Fibroblast of mammary gland (primary cell): Measurements from ENCODE around the gene NR2F6.

Source experiments
- DNase-seq: peaks from one replicate; pipeline ENCODE4 v3.0.0-alpha.2; 2010; ENCODE audit warnings: low read depth
- H3K4me3 ChIP-seq: 2 replicates; pipeline ENCODE4 v1.5.1; 2011; ENCODE audit warnings: low read depth, mild to moderate bottlenecking, low read length, moderate library complexity; ENCODE audit not compliant: control insufficient read depth
- TF ChIP-seq, protein P1 (sequence below): conservative IDR thresholded peaks from 2 replicates; pipeline ENCODE4 v1.5.1; 2011; ENCODE audit warnings: low read depth, low read length, inconsistent platforms; ENCODE audit not compliant: control insufficient read depth, insufficient read depth

NR2F6 gene

GRCh38 chr19:17215127-17215971 lies 30.4 kb downstream of the NR2F6 start, which contains the start of gene USE1:
Gene USE1 (plus strand): TSS chr19:17215357. CDS start chr19:17215406, 49 bp downstream.
- peak within 1 kb of the TSS; percentile 73 for H3K4me3 ChIP-seq
- TF ChIP-seq, protein P1, sequence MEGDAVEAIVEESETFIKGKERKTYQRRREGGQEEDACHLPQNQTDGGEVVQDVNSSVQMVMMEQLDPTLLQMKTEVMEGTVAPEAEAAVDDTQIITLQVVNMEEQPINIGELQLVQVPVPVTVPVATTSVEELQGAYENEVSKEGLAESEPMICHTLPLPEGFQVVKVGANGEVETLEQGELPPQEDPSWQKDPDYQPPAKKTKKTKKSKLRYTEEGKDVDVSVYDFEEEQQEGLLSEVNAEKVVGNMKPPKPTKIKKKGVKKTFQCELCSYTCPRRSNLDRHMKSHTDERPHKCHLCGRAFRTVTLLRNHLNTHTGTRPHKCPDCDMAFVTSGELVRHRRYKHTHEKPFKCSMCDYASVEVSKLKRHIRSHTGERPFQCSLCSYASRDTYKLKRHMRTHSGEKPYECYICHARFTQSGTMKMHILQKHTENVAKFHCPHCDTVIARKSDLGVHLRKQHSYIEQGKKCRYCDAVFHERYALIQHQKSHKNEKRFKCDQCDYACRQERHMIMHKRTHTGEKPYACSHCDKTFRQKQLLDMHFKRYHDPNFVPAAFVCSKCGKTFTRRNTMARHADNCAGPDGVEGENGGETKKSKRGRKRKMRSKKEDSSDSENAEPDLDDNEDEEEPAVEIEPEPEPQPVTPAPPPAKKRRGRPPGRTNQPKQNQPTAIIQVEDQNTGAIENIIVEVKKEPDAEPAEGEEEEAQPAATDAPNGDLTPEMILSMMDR = no peak
- peak; percentile 85 for DNase-seq

DNA sequence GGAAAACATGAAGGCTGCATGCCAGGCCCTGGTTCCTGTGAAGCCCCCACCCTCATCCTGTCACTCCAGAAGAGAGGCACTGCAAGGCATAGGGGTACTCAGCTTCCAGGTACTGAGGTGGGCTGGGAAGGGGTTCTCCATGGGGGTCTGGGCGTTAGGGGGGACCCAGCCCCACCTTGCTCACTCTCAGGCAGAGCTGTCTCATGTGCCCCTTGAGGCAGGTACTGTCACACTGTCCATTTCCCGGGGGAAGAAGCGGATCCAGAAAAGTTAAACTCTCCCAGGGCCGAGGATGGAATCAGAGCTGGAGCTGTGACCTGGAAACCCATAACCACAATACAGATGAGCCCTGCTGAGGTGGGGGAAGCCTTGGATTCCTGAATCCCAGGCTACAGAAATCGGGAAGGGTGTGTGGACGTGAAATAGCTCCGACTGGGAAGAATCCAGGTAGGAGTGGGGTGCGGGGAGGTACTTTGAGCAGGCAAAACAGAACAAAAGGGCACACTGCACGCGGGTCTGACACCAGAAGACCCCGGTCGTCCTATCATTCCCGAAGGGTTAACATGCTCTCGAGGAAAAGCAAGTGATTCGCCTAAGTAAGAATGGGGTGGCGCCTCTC lies 31.1 kb downstream of the NR2F6 start:
- DNase-seq = no peak
- TF ChIP-seq, protein P1 = no peak
- peak overlapping the region; percentile 73 for H3K4me3 ChIP-seq

- TF ChIP-seq, protein P1 = no peak
- no peak for DNase-seq
- H3K4me3 ChIP-seq = no peak overlapping the region
These were observed 32.4 kb downstream of the NR2F6 start for GRCh38 chr19:17213334-17213733.

GRCh38 chr19:17211547-17212446 lies 33.9 kb downstream of the NR2F6 start:
- DNase-seq = no peak
- TF ChIP-seq, protein P1 = no peak
- no peak overlapping the region for H3K4me3 ChIP-seq

GRCh38 chr19:17210296-17210695 lies 35.4 kb downstream of the NR2F6 start:
- TF ChIP-seq, protein P1 = no peak
- DNase-seq = peak; percentile 45
- no peak overlapping the region for H3K4me3 ChIP-seq

GRCh38 chr19:17209126-17210036 lies 36.3 kb downstream of the NR2F6 start:
- no peak overlapping the region for H3K4me3 ChIP-seq
- DNase-seq = peak; percentile 51
- TF ChIP-seq, protein P1 = no peak
